Cardiac septum (tissue), 1 donor: ENCODE data around the gene IL11RA. TPM values are rescaled to one million over a fixed set of nuclear protein-coding genes. Genes with fewer than 3 reads are reported as not detected.
A peak's percentile ranks its signal among the peaks of the same experiment; 100 is the strongest.
"Not testable (repeated sequence)": the region's sequence is repeated elsewhere in the genome, so short reads cannot be mapped to it uniquely, and the experiment has no call there.

ENCODE experiments used
- DNase-seq: peaks from one replicate; pipeline ENCODE4 v3.0.0-alpha.2; 2020; ENCODE audit warnings: low spot score
- intact Hi-C: fragments of 100-400 bp; cut with DNase I; formaldehyde crosslinking; loops from one replicate; pipeline ENCODE4 v1.14.0; 2022
- total RNA-seq: library from RNA; stranded (reverse); fragmentation: NEBNext Ultra II Directional; extraction: Animal tissue kit (Norgen Biotek cat#: 25700); gene quantifications from one replicate; pipeline ENCODE4 v1.2.1, GENCODE V29; 2021
- donor health status: DM: no; HTN: no; CAD: no.

IL11RA gene
- total RNA-seq, 1 donor from 2014 or later, result 59.4 TPM

GRCh38 chr9:34627716-34628655 lies 24.0 kb upstream of the IL11RA start:
- DNase-seq, result no peak
- intact Hi-C loops, result no loop called here

DNA sequence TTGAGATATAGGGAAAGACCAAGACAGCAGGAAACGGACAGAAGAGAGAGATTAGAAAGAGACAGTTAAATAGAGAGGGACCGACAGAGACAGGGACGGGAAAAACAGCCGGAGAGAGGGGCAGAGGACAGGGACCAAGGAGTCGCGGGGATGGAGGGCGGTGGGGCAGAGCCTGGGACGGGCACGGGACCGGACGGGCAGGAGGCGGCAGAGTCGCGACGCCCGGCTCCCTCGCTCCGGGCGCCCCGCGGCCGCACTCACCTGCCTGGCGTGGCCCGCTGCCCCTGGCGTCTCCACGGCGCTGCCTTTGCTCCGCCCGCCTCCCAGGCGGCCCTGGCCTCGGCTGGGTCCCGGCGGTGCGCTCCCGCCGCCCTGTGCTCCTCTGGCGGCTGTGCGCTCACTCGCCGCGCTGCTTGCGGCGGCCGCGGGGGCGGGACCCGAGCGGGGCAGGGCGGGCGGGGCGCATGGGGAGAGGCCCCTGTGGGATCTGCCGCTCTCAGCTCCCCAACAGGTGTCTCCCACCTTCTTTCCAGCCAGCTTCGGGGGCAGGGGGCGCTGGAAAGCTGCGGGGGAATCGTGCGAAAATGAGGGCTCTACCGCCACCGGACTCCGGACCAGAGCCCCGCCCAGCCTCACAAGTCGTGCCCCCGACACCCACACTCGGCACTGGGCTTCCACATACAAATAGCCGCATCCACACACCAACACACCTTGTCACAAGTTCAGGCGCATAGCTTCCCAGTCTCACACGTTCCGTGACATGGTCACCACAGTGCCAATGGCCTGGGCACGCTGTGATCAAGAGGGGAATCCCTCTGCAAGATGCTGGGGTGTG lies 23.1 kb upstream of the IL11RA start, which contains the start of gene ARID3C:
Gene ARID3C (minus strand): TSS at position 411 of the 835 bp plus-strand sequence. CDS start 1,052 bp downstream, outside the sequence.
- DNase-seq, result no peak
- intact Hi-C loops, result no loop called here

DNA sequence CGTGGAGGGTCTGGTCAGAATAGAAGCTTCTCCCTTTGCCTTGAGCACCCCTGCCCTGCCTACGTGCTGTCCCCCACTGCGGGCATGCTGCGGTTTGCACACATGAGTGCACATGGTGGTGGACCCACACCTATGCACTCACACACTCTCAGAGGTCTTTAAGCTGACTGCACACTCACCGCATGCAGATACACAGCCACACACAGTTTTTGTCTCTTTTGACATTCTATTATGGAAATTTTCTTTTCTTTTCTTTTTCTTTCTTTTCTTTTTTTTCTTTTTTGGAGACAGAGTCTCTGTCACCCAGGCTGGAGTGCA lies 22.5 kb upstream of the IL11RA start:
- DNase-seq, result no peak
- intact Hi-C loops, result no loop called here

DNA sequence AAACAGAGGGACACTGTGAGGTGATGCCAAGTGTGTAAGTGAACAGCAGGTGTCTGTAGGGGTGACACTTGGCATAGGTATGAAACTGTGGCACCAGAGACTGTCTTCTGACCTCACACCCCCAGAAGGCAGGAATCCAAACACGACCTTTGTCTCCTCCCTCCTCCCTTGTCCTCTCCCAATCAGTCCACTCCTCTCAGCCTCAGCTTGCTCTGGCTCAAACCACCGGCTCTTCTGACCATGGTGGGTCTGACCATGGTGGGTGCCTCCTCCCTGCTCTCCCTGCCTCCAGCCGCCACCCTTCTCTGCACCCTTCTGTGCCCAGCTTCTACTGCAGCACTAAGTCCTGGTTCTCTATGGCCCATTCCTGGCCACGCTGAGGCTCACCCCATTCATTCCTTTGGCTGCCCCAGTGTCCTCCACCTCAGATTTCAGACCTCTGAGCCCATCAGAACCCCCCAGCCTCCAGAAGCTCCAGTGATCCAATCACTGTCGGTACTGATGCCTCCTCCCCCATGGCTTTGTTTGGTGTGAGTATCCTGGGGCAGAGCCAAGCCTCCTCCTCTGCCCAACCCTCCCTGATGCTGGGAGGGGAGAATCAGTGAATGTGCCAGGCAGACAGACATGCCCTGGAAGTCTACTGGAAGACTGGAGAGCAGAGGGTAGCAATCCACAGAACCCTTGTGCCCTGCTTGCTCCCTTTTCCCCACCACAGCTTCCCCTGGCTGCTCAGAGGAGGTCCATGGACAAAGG lies 21.4 kb upstream of the IL11RA start:
- intact Hi-C loops, result no loop called here
- no peak for DNase-seq

DNA sequence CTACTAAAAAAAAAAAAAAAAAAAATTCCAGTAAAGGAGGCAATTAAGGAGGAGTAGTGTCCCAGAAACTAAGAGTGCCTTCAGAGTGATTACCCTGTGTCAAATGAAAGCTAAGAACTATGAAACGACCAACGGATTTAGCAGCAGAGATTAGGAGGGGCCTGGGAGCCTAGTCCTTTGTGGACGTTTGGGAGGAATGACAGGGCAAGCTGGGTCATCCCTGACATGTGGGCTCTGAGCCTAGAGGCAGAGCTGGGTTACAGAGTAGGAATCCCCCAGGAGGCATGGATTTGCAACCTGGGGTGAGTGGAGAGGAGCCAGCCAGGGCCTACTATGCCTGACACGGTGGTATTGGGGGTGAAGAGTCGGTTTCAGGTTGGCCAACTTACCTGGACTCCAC lies 18.8 kb upstream of the IL11RA start:
- no peak for DNase-seq
- intact Hi-C loops, result no loop called here

DNA sequence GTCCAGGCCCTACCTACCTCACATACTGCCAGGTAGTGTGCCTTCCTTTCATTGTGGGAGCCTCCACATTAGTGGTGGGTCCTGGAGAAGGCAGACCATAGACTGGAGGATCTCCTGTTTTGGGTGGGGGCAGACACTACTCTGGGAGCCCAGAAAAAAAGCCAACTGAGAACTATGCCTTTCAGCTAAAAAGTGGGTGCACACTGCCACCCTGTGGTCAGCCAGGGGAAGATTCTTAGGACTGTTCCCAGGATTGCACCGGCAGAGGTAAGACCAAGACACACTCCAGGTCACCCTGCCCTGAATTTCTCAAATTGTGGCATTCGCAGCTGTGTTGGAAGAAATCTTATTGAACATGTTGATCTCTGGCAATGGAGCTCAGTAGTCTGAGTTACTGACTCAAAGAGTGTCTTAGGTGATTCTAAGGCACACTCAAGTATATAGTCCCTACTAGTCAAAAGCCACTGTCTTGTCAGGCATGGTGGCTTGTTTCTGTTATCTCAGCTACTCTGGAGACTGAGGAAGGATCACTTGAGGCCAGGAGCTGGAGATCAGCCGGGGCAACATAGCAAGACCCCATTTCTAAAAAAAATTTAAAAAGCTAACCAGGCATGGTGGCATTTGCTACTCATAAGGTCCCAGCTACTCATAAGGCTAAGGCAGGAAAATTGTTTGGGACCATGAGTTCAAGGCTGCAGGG lies 18.0 kb upstream of the IL11RA start:
- DNase-seq, result peak; percentile 84
- intact Hi-C loops, result loop anchor here (1.0 kb wide), 1 partner anchor 21 kb away; no protein-coding TSS in a partner anchor

DNA sequence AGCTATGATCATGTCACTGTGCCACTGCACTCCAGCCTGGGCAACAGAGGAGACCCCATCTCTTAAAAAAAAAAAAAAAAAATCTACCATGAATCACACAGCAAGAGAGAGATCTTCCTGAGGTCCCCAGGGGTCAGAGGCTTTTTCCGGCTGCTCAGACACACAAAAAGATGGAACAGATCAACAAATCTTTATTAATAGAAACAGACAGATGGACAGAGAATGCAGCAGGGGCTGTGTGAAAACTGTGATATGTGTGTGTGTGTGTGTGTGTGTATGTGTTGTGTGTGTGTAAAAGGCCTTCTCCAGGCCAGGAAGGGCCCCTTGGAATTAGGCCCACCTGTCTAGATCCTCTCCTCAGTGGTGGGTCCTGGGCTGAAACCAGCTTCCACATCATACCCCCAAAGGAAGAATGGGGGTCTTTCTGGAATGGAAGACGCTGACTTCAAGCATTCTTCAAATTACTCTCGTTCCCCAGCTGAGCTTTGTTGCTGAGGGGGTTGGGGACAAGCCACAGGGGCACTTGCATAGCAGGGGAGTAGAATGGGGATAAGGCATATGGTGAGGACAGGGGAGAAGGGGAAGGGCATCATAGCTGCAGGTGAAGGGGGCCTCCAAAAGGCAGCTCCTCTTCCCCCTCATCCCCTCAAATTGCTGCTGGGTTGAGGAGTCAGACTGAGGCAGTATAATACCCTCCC lies 17.3 kb upstream of the IL11RA start:
- no peak for DNase-seq
- intact Hi-C loops, result loop anchor here (1.0 kb wide), 1 partner anchor 21 kb away; no protein-coding TSS in a partner anchor

- intact Hi-C loops, result no loop called here
- DNase-seq, result no peak
Measured at GRCh38 chr9:34635556-34635955, 16.4 kb upstream of the IL11RA start.

DNA sequence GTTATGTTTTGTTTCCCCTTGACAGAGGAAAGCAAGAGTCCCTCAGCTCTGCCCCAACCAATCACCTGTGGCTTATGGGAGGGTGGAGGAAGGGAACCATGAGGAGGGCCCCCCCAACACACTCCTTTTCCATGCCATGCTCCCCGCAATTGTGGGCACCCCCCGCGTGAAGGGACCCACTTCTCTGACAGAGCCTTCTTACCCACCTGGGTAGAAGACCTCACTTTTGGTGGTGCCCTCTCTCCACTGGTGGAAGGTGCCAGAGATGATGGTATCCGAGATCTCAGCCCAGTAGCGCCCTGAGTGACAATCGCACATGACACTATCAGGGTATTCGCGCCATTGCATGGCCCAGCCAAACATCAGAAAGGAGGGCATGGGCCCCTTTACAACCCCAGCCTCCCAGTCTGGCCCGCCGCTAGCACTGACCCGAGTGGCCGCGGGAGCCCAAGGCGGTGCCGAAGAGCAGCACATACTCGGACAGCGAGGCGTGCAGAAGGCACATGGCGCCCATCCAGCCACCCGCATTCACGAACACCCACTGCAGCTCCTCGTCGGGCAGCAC lies 15.1 kb upstream of the IL11RA start:
- DNase-seq, result no peak
- intact Hi-C loops, result no loop called here

GRCh38 chr9:34637356-34638137 lies 14.4 kb upstream of the IL11RA start, which contains the start of gene SIGMAR1:
Gene SIGMAR1 (minus strand): TSS chr9:34637787. CDS start chr9:34637697, 90 bp downstream.
- peak; percentile 97 for DNase-seq
- intact Hi-C loops, result no loop called here

GRCh38 chr9:34638138-34638445 lies 13.9 kb upstream of the IL11RA start:
- intact Hi-C loops, result no loop called here

DNA sequence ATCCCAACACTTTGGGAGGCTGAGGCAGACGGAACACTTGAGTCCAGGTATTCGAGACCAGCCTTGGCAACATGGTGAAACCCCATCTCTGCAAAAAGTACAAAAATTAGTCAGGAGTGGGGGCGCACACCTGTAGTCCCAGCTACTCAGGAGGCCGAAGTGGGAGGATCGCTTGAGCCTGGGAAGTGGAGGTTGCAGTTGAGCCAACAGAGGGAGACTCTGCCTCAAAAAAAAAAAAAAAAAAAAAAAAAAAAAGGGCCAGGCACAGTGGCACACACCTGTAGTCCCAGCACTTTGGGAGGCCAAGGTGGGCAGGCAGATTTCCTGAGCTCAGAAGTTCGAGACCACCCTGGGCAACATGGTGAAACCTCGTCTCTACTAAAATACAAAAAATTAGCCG lies 12.7 kb upstream of the IL11RA start:
- intact Hi-C loops, DNase-seq: not testable (repeated sequence)

More at GRCh38 chr9:34638138-34638445, 13.9 kb upstream of the IL11RA start:
- DNase-seq, result no peak

GRCh38 chr9:34642679-34643078 lies 9.3 kb upstream of the IL11RA start:
- intact Hi-C loops, result no loop called here
- no peak for DNase-seq

- intact Hi-C loops, result loop anchor here (5.0 kb wide), 2 partner anchors 33 to 57 kb away; partner anchors contain the start of gene RPP25L
- DNase-seq, result no peak
Measured at GRCh38 chr9:34644766-34645314, 7.1 kb upstream of the IL11RA start.

DNA sequence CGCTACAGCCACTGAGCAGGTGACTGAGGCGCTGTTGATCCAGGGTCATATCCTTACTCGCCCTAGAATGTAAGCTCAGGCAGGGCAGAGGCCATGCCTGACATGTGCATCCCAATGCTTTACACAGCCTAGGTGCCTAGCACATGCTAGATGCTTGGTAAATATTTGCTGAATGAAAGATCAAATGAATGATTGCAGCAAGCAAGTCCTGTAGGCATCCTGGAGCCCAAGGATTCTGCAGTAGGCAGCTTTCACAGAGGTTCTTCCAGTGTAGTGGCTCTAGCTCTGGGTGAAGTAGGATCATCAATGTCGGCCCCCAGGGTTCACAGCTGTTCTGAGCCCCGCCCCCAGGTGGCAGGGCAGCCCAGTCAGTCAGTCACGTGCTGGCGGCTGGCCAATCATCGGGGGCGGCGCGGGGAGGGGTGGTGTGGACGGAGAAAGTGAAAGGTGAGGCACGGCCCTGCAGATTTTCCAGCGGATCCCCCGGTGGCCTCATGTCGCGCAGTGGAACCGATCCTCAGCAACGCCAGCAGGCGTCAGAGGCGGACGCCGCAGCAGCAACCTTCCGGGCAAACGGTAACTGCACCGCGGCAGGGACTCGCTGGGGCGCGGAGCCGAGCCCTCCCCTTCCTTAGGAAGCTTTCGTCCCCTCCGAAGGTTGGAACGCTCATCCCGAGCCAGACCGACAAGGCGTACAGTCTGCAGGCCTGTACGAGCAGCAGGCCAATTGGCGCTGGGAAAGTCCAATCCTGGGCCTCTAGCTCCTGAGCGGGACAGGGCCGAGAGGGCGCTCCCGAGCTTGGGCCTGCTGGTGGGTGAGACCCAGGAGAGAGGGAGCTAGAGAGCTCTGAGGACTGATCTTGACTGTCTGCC lies 5.5 kb upstream of the IL11RA start, which contains the start of gene GALT:
Gene GALT (plus strand): TSS at position 465 of the 873 bp plus-strand sequence. CDS start 30 bp downstream, at position 495.
- DNase-seq, result peak; percentile 99
- intact Hi-C loops, result loop anchor here (5.0 kb wide), 2 partner anchors 34 to 56 kb away; partner anchors contain the start of gene RPP25L

GRCh38 chr9:34647084-34647403 lies 4.9 kb upstream of the IL11RA start:
- intact Hi-C loops, result loop anchor here (5.0 kb wide), 2 partner anchors 35 to 55 kb away; partner anchors contain the start of gene RPP25L
- no peak for DNase-seq
